Measurements from ENCODE around the gene ITLN2.

GRCh38 chr1:160971618-160972056 is 17.0 kb upstream of the ITLN2 start:
- TF ChIP-seq CTCF (IDR thresholded peaks at IDR 0.05; ENCODE audit: low read depth, low read length) (no peak), POLR2A (IDR thresholded peaks at IDR 0.05; ENCODE audit: extremely low read depth, insufficient read length) (no peak)

All from NB4 (cell line).